WTC11 (cell line): ENCODE data around the gene DUSP22.

Experiments
- ATF3 ChIP-seq: sonication (generic); formaldehyde crosslinking; conservative IDR thresholded peaks from 2 replicates; pipeline ENCODE4 v1.8.1; 2022; ENCODE audit warnings: mild to moderate bottlenecking, missing genetic modification reagents
- CTCF ChIP-seq: fragments of 200-600 bp; IDR thresholded peaks from 2 replicates; pipeline ENCODE4 v1.8.0; 2022; ENCODE audit warnings: antibody characterized with exemption
- ESRRA ChIP-seq: sonication (generic); formaldehyde crosslinking; IDR thresholded peaks from 2 replicates; pipeline ENCODE4 v1.8.1; 2022; ENCODE audit warnings: mild to moderate bottlenecking, missing genetic modification reagents, borderline replicate concordance
- FOXJ3 ChIP-seq: sonication (generic); formaldehyde crosslinking; IDR thresholded peaks from 2 replicates; pipeline ENCODE4 v1.9.0; 2021; ENCODE audit warnings: missing genetic modification reagents, mild to moderate bottlenecking, borderline replicate concordance
- IRF1 ChIP-seq: sonication (generic); formaldehyde crosslinking; IDR thresholded peaks from 2 replicates; pipeline ENCODE4 v1.8.0; 2023; ENCODE audit warnings: missing genetic modification reagents
- JUN ChIP-seq: sonication (generic); formaldehyde crosslinking; IDR thresholded peaks from 2 replicates; pipeline ENCODE4 v1.8.0; 2023; ENCODE audit warnings: mild to moderate bottlenecking, missing genetic modification reagents
- SP1 ChIP-seq: sonication (generic); formaldehyde crosslinking; conservative IDR thresholded peaks from 2 replicates; pipeline ENCODE4 v1.8.1; 2022; ENCODE audit warnings: missing genetic modification reagents
- ZNF121 ChIP-seq: sonication (generic); formaldehyde crosslinking; IDR thresholded peaks from 2 replicates; pipeline ENCODE4 v1.8.0; 2023; ENCODE audit warnings: missing genetic modification reagents

- no peak for TF ChIP-seq ESRRA (CRISPR knock-in tag)
- no peak for TF ChIP-seq CTCF
- no peak for TF ChIP-seq ATF3 (CRISPR knock-in tag)
- no peak for TF ChIP-seq ZNF121 (CRISPR knock-in tag)
- no peak for TF ChIP-seq JUN (CRISPR knock-in tag)
- TF ChIP-seq FOXJ3 (CRISPR knock-in tag) = no peak
- no peak for TF ChIP-seq IRF1 (CRISPR knock-in tag)
- no peak for TF ChIP-seq SP1 (CRISPR knock-in tag)
Measured at GRCh38 chr6:345747-346385, 53.6 kb downstream of the DUSP22 start.
